GM19099 (cell line): ENCODE data around the gene CCL18.

ENCODE experiments used
- POLR2A ChIP-seq: IDR thresholded peaks from 3 replicates; pipeline ENCODE4 v1.6.1; 2011; ENCODE audit warnings: low read depth; ENCODE audit not compliant: insufficient read length; ENCODE audit errors: extremely low read depth

The CCL18 gene

DNA sequence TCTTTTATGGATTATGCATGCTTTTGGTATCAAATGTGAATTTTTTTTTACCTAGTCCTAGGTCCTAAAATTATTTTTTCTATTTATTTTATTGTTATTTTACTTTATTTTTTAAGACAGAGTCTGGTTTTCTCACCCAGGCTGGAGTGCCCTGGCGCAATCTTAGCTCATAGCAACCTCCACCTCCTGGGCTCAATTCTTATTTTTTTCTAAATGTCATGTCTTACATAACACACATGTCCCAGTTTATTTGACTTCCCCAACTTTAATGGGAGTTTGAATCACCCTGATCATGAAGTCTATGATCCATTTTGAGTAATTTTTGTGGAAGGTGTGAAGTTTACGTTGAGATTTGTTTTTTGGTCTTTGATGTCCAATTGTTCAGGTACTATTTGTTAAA, 3.3 kb upstream of the CCL18 start:
- TF ChIP-seq POLR2A = no peak

DNA sequence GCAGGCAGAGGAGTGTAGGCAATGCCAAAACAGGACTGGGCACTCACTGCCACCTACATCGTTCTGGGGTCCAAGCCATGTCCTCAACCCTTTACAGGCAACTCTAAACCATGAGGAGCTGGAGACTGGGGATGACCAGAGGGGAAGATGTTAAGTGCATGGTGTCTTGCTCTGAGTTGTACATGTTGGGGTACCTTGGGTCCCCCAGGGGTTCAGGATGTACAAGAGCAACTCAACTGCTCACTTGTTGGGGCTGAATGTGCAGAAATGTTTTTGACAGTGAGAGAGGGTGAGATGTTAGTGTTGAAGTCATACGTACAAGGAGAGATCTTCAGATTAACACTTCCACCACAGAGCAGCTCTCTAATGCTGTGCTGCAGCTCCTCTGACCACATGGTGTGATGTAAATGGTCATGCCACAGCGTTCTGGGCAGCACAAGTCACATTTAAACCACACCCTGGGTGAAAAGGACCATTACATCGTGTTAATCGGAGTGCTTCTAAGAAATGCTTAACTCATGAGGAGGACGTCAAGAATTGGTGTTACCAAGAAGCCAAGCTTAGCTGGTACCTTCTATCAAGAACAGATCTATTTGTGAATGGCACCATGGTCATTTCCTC, 2.4 kb downstream of the CCL18 start:
- TF ChIP-seq POLR2A = no peak

DNA sequence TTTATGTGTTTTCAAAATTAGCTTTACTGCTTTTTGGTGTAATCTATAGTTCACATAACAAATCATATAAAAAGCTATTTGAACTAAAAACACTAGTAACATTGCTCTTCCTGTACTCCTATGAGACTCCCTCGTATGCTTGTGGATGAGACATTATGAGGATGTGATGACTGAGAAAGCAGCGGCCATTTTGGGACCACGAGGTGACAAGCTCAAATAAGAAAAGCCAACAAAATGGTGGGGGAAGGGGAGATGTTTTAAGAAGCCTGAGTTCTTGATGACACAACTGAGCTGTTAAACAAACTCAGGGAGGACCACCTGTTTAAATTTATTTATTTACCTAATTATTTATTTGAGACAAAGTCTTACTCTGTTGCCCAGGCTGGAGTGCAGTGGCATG, 4.5 kb downstream of the CCL18 start:
- TF ChIP-seq POLR2A = no peak

DNA sequence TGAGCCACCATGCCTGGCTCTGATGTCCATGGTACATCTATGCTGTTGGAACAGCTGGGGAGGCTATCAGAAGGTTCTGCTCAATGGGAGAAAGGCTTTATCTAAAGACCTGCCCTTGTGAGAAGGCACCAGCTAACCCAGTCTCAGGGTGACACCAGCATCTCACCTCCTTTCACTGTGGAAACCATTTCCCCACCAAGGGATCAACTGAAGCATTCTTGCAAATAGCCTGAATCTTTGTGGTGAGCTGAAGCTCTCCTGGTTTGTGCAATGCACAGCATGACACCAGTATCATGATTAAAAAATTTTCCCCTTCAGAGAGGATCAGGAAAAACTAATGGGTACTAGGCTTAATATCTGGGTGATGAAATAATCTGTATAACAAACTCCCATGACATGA, 5.1 kb downstream of the CCL18 start:
- no peak for TF ChIP-seq POLR2A

DNA sequence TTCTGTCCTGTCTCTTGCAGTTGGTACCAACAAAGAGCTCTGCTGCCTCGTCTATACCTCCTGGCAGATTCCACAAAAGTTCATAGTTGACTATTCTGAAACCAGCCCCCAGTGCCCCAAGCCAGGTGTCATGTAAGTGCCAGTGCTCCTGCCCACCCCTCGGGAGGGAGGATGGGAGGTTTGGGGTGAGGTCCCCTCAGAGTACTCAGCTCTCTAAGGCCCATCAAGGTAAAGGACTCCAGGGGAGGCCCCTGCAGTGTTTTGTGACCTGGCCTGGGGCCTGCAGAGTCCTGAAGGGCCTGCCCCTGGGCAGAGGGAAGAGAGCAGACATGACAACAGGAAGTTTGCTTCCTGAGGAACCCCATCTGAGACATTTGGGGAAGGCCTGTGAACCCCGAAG, 6.4 kb downstream of the CCL18 start:
- no peak for TF ChIP-seq POLR2A

DNA sequence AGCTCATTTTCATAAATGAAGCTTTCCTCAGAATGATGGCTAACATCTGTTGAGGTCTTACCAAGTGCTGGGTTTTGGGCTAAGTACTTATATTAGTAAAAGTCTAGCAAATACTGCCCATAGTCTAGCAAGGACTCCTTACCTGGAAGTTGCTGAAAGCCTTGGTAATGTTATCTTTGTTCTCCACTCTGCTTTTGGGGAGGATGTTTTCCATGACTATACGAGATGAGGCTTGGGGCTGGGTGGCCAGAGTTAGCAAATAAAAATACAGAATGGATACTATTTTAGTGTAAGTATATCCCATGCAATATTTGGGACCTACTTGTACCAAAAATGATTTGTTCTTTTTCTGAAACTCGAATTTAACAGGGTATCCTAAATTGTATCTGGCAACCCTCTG, 7.7 kb downstream of the CCL18 start:
- no peak for TF ChIP-seq POLR2A

DNA sequence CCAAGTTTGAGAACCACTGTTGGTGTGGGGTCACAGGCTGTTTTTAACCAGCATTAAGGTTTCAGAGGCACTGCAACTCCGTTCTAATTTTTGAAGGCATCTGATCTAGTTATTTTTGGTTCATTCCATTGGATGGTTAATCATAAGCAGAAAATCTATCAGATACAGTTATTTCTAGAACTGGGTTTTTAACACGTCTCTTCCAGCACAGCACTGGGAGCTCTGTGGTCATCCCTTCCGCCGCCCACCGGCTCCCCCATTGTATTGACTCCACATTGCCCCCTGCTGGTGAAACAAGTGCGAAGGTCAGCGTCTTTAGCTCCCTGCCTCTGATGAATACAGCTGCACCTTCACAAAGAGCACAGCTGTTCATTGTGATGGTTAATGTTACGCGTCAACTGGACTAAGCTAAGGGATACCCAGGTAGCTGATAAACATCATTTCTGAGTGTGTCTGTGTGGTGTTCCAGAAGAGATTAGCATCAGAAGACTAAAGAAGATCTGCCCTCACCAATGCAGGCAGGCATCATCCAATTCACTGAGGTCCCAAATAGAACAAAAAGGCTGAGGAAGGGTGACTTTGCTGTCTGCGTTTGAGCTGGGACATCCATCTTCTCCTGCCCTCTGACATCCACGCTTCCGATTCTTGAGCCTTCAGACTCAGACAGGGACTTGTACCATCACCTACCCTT, 8.5 kb downstream of the CCL18 start:
- no peak for TF ChIP-seq POLR2A

DNA sequence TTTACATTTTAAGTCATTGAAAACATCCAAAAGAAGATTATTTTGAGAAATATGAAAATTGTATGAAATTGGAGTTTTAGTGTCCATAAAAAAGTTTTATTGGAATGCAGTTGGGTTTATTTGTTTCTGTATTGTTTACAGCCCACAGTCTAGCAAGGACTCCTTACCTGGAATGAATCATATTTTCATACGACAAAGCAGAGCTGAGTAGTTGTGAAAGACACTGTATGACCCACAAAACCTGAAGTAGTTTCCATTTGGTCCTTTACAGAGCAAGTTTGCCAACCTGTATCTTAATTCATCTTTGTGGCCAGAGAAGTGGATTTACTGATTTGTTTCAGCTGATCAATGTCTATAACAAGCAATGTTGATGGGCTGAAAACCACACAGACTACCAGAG, 10.3 kb downstream of the CCL18 start:
- no peak for TF ChIP-seq POLR2A

DNA sequence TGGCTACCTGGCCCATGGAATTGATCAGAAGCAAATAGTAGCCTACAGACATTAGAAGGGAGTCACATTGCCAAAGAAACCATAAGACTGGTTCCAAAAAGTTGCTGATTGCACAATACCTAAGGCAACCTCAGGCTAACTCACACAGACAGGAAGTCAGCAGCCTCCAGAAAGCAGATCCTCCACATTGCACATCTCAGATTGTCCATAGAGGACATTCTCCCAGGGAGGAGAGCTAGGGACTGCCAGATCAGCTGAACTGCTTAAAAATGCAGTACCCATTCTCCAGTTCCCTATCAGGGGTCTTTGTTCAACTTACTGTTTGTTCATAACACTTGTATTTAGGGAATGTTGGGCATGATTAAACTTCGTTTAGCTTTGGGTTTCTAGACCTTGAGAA, 21.7 kb downstream of the CCL18 start:
- no peak for TF ChIP-seq POLR2A

DNA sequence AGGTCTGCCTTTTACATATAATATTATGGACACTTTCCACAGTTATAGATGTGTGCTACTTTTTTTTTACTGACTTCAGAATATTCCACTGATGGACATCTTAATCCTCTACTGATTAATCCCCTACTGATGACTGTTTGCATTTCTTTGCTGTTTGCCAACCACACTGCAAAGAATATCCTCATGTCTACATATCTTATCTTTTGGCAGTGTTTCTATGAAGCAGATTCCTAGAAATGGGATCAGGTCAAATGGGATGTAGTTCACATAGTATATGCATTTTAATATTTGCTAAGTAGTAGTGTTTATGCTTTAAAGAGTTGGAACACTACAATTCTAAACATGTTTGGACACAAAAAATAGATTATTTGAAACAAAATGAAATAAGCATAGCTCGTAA, 22.7 kb downstream of the CCL18 start:
- no peak for TF ChIP-seq POLR2A

DNA sequence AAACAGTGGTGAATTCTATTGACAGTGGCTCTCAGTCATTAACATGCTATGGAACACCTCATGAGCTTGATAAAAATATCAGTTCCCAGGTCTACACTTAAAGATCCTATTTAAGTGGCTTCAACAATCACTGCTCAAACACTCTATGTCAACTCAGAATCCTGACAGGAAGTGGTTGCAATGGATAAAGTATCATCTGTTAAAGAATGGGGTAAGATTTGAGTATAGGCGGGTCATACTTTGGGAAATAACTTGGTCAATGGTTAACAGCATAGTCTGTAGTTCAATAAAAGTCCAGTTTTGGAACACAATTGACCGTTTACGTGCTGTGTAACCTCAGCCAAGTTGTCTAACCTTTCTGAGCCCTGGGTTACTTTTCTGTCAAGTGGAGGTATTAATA, 23.4 kb downstream of the CCL18 start:
- peak; percentile 54 for TF ChIP-seq POLR2A

DNA sequence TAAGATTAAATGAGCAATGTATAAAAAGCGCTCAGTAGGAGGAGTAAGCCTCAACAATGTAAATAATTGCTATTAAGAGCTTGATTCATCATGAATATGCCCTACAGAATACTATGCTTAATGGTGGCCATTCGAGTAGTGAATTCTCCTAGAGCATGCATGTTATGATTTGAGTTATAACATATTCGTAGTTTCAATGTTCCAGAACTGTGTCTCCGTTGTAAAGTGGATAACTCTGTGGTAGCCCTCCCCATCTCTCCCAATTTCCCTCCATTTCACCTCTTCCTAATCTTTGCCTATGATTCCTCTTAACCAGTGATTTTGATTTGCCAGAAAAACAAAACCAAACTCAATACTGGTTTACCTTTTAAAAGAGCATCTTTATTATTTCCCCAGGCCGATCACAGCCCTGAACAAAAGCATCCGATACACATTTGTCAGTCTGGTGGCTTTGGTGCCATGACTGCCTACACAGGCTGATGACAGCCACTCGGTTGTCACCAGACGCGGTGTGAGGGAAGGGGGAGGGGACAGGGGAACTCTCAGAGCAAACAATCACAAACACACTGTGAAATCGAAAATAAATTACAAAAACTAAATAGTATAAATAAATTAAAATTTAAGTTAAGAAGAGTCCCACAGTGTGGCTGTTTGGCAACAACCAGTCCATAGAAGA, 24.0 kb downstream of the CCL18 start:
- peak; percentile 59 for TF ChIP-seq POLR2A

DNA sequence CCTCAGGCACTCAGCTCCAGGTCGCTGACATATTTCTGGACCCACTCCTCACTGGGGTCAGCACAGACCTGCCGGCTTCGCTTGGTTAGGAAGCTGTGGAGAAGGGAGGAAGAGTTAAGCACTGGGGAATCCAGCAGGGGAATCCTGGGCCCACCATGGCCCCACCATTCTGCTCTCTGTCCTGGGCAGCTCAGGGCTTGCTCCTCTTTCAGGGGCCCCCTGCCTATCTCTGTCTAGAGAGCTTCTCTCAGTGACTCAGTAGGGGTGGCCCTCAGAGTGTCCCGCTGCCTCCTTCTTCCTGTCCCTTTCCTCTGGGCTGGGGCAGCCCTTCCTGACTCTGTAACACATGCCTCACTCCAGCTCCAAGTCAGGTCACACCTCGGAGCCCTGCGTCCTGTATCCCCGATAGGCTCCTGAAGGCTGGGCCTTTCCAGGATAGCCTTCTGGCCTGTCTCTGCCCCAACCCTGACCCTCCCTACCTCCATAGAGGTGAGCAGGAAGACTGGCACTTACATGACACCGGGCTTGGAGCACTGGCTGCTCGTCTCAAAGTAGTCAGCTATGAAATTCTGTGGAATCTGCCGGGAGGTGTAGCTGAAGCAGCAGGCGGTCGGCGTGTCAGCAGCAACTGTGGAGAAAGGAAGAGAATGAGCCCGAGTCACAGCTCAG, 24.7 kb downstream of the CCL18 start:
- peak; percentile 1 for TF ChIP-seq POLR2A

DNA sequence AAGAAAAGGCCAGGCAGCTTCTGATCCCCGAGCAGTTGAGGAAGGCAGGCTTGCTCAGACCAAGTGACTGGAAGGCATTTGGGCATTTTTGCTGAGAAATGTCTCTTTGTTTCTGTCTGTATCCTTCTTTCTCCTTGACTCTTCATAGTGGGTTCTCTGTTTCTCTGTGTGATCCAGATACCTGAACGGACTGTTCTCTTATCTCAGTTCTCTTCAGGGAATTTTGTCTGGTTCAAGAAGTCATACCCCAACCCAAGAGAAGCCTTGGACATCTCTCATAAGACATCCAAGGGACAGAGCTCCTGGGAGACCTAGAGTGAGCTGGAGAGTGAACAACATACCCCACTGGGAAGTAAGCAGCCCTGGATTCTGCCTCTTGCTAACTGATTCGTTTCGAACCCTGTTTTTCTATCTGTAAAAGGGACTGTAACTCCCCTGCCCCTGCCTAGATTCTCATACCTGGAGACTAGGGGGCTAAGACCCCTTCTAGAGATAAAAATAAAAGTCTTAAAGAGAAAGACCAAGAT, 25.3 kb downstream of the CCL18 start:
- no peak for TF ChIP-seq POLR2A
